H9 (cell line): ENCODE results near the gene LRRC71. TPM values are rescaled to one million over a fixed set of nuclear protein-coding genes. Genes with fewer than 3 reads are reported as not detected.

Experiments used
- DNase-seq: peaks from one replicate; pipeline ENCODE4 v3.0.0-alpha.2; 2017
- H2AFZ ChIP-seq: one replicate; pipeline ENCODE4 v1.6.1; 2013; ENCODE audit warnings: mild to moderate bottlenecking, low read length, control low read depth, moderate library complexity
- H2AK5ac ChIP-seq: 2 replicates; pipeline ENCODE4 v1.6.1; 2013; ENCODE audit warnings: low read length, control low read depth, mixed read lengths; ENCODE audit not compliant: insufficient read length
- H2BK120ac ChIP-seq: one replicate; pipeline ENCODE4 v1.6.1; 2013; ENCODE audit warnings: low read depth, mild to moderate bottlenecking, low read length, control low read depth, inconsistent platforms; ENCODE audit not compliant: poor library complexity, severe bottlenecking
- H2BK12ac ChIP-seq: 2 replicates; pipeline ENCODE4 v1.6.1; 2013; ENCODE audit warnings: low read length, control low read depth, mixed read lengths, low read depth; ENCODE audit not compliant: insufficient read length
- H2BK15ac ChIP-seq: 2 replicates; pipeline ENCODE4 v1.6.1; 2013; ENCODE audit warnings: low read depth, low read length, control low read depth
- H2BK20ac ChIP-seq: one replicate; pipeline ENCODE4 v1.6.1; 2013; ENCODE audit warnings: low read depth, mild to moderate bottlenecking, low read length, control low read depth, inconsistent platforms; ENCODE audit not compliant: poor library complexity, severe bottlenecking
- H2BK5ac ChIP-seq: 2 replicates; pipeline ENCODE4 v1.6.1; 2013; ENCODE audit warnings: low read length, control low read depth, mixed read lengths; ENCODE audit not compliant: insufficient read length
- H3K14ac ChIP-seq: 2 replicates; pipeline ENCODE4 v1.6.1; 2013; ENCODE audit warnings: low read length, control low read depth; ENCODE audit not compliant: insufficient read depth
- H3K18ac ChIP-seq: 2 replicates; pipeline ENCODE4 v1.6.1; 2013; ENCODE audit warnings: low read depth, mild to moderate bottlenecking, mixed read lengths, low read length, control low read depth; ENCODE audit not compliant: insufficient read length
- H3K23ac ChIP-seq: 2 replicates; pipeline ENCODE4 v1.6.1; 2013; ENCODE audit warnings: low read length, control low read depth, mixed read lengths, low read depth; ENCODE audit not compliant: insufficient read length
- H3K23me2 ChIP-seq: 2 replicates; pipeline ENCODE4 v1.6.1; 2013; ENCODE audit warnings: low read depth, mild to moderate bottlenecking, mixed read lengths, low read length, control low read depth; ENCODE audit not compliant: insufficient read length, poor library complexity, severe bottlenecking
- H3K27ac ChIP-seq: 2 replicates; pipeline ENCODE4 v1.5.1; 2013; ENCODE audit warnings: low read length, control low read depth, mixed read lengths, low read depth; ENCODE audit not compliant: insufficient read length
- H3K27me3 ChIP-seq: 2 replicates; pipeline ENCODE4 v1.6.1; 2013; ENCODE audit warnings: low read length, control low read depth, inconsistent platforms; ENCODE audit not compliant: insufficient read depth
- H3K4ac ChIP-seq: 2 replicates; pipeline ENCODE4 v1.6.1; 2013; ENCODE audit warnings: low read depth, mild to moderate bottlenecking, control low read depth, inconsistent platforms, low read length, moderate library complexity
- H3K4me1 ChIP-seq: 2 replicates; pipeline ENCODE4 v1.6.1; 2013; ENCODE audit warnings: low read length, control low read depth, inconsistent platforms; ENCODE audit not compliant: insufficient read depth
- H3K4me2 ChIP-seq: 2 replicates; pipeline ENCODE4 v1.6.1; 2013; ENCODE audit warnings: low read length, control low read depth, mixed read lengths; ENCODE audit not compliant: insufficient read length, insufficient read depth
- H3K56ac ChIP-seq: 2 replicates; pipeline ENCODE4 v1.6.1; 2013; ENCODE audit warnings: low read depth, mild to moderate bottlenecking, mixed read lengths, low read length, control low read depth; ENCODE audit not compliant: insufficient read length
- H3K79me1 ChIP-seq: 2 replicates; pipeline ENCODE4 v1.6.1; 2013; ENCODE audit warnings: low read depth, mild to moderate bottlenecking, moderate library complexity, low read length, control low read depth, inconsistent platforms; ENCODE audit not compliant: insufficient read depth, poor library complexity, severe bottlenecking
- H3K79me2 ChIP-seq: 2 replicates; pipeline ENCODE4 v1.6.1; 2013; ENCODE audit warnings: low read length, control low read depth, inconsistent platforms; ENCODE audit not compliant: insufficient read depth
- H3K9ac ChIP-seq: 2 replicates; pipeline ENCODE4 v1.6.1; 2013; ENCODE audit warnings: low read length, control low read depth, mixed read lengths; ENCODE audit not compliant: insufficient read length; ENCODE audit errors: extremely low read depth
- H3K9me3 ChIP-seq: one replicate; pipeline ENCODE4 v1.6.1; 2013; ENCODE audit warnings: low read depth, low read length, inconsistent platforms; ENCODE audit not compliant: control insufficient read depth
- H3T11ph ChIP-seq: one replicate; pipeline ENCODE4 v1.6.1; 2013; ENCODE audit warnings: mild to moderate bottlenecking, low read length, control low read depth, inconsistent platforms
- H4K20me1 ChIP-seq: one replicate; pipeline ENCODE4 v1.6.1; 2013; ENCODE audit not compliant: control insufficient read depth, insufficient read length, insufficient read depth
- H4K5ac ChIP-seq: 2 replicates; pipeline ENCODE4 v1.6.1; 2013; ENCODE audit warnings: low read depth, mild to moderate bottlenecking, mixed read lengths, low read length, control low read depth; ENCODE audit not compliant: insufficient read length
- H4K8ac ChIP-seq: replicated peaks from 2 replicates; pipeline ENCODE4 v1.6.1; 2013; ENCODE audit warnings: low read length, control low read depth, mixed read lengths, low read depth; ENCODE audit not compliant: insufficient read length
- H4K91ac ChIP-seq: 2 replicates; pipeline ENCODE4 v1.6.1; 2013; ENCODE audit warnings: low read depth, mild to moderate bottlenecking, moderate library complexity, mixed read lengths, low read length, control low read depth; ENCODE audit not compliant: insufficient read length
- H3K27ac Mint-ChIP-seq, 3 experiments: 2 replicates in 2 of 3; 3 replicates in 1 of 3; pipeline ENCODE4 v1.8.0; 2020 to 2021; ENCODE audit warnings: mixed read lengths in 3 of 3, mild to moderate bottlenecking in 1 of 3, moderate library complexity in 1 of 3
- H3K27me3 Mint-ChIP-seq: 2 replicates; pipeline ENCODE4 v1.8.0; 2021; ENCODE audit warnings: low read depth, mild to moderate bottlenecking, moderate library complexity, mixed read lengths
- H3K36me3 Mint-ChIP-seq, 3 experiments: 2 replicates in 2 of 3; 3 replicates in 1 of 3; pipeline ENCODE4 v1.8.0; 2020 to 2021; ENCODE audit warnings: low read depth in 3 of 3, mixed read lengths in 3 of 3; ENCODE audit not compliant: insufficient read depth in 1 of 3
- H3K4me1 Mint-ChIP-seq, 2 experiments: 2 replicates each; pipeline ENCODE4 v1.8.0; 2020; ENCODE audit warnings: mixed read lengths in 2 of 2
- H3K4me3 Mint-ChIP-seq, 2 experiments: 2 replicates in 1 of 2; 3 replicates in 1 of 2; pipeline ENCODE4 v1.8.0; 2020 to 2021; ENCODE audit warnings: mild to moderate bottlenecking in 2 of 2, mixed read lengths in 2 of 2, moderate library complexity in 1 of 2
- H3K9me3 Mint-ChIP-seq, 2 experiments: 2 replicates in 1 of 2; 3 replicates in 1 of 2; pipeline ENCODE4 v1.8.0; 2020; ENCODE audit warnings: mild to moderate bottlenecking in 2 of 2, mixed read lengths in 2 of 2, moderate library complexity in 1 of 2
- WGBS: extraction: QIAGEN DNeasy Blood & Tissue Kit; methylation state at CpG from one replicate; pipeline ENCODE4 v1.1.7; 2013; ENCODE audit warnings: missing lambda C conversion rate, low lambda C conversion rate, mixed read lengths; ENCODE audit not compliant: insufficient read length; ENCODE audit errors: extremely low coverage; 5-methylcytosine and 5-hydroxymethylcytosine counted together
- total RNA-seq: library from RNA; stranded (reverse); gene quantifications from 2 replicates; pipeline ENCODE4 v1.2.1, GENCODE V29; 2021
- TF ChIP-seq, protein P1 (sequence below): fragments of 200-600 bp; sonication (generic); conservative IDR thresholded peaks from 3 replicates; pipeline ENCODE4 v1.8.0; 2021; ENCODE audit warnings: antibody characterized with exemption, mild to moderate bottlenecking

The LRRC71 gene
- total RNA-seq, 1 experiment from 2014 or later, result not detected

DNA sequence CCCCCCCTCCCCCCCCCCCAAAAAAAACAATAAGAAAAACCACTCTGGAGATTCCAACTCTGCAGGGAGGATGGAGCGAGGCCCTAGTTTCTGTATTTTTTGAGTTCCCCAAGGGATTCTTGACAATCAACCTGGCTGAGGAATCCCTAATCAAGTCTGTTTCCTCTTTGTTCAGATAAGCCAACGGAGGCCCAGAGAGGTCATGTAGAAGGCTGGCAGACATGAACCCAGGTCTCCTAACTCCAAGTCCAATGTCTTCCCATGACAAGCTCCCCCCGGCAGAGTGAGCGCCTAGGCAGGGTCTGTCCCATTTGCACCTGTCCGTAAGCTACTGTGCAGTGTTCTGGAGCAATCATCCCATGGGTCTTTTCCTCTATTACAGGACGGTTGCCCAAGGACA, 39.5 kb downstream of the LRRC71 start:
- Histone ChIP-seq H3T11ph (no peak overlapping the region), H3K79me2 (no peaks in the 10 kb centered on the region), H2BK20ac (no peak overlapping the region), H2BK15ac (no peak overlapping the region), H3K79me1 (no peaks in the 10 kb centered on the region), H4K5ac (no peak overlapping the region), H3K9ac (no peak overlapping the region), H3K27me3 (no peaks in the 10 kb centered on the region), H2BK5ac (no peak overlapping the region), H2BK120ac (no peak overlapping the region), H3K4me1 (no peaks in the 10 kb centered on the region), H3K27ac (no peak overlapping the region), H3K4ac (no peak overlapping the region), H3K23me2 (no peaks in the 10 kb centered on the region), H2BK12ac (no peak overlapping the region), H4K91ac (no peak overlapping the region), H3K9me3 (no peaks in the 10 kb centered on the region), H4K20me1 (no peaks in the 10 kb centered on the region), H3K14ac (no peak overlapping the region), H4K8ac (no peak overlapping the region), H3K56ac (no peak overlapping the region), H3K18ac (no peak overlapping the region), H3K4me2 (no peak overlapping the region), H3K23ac (no peak overlapping the region), H2AK5ac (no peak overlapping the region), H2AFZ (no peak overlapping the region)
- Mint-ChIP-seq H3K27ac (no peak overlapping the region), H3K9me3 (no peaks in the 10 kb centered on the region), H3K4me3 (no peak overlapping the region), H3K36me3 (peaks cover 31 to 90% (median 83%) of the 10 kb centered on the region in 3 experiments; a peak in 6 of 7 replicates), H3K4me1 (no peaks in the 10 kb centered on the region), H3K27me3 (no peaks in the 10 kb centered on the region)
- no CpG with 5 or more reads among the region's 6 CpGs for WGBS
- no peak for DNase-seq
- TF ChIP-seq, protein P1, sequence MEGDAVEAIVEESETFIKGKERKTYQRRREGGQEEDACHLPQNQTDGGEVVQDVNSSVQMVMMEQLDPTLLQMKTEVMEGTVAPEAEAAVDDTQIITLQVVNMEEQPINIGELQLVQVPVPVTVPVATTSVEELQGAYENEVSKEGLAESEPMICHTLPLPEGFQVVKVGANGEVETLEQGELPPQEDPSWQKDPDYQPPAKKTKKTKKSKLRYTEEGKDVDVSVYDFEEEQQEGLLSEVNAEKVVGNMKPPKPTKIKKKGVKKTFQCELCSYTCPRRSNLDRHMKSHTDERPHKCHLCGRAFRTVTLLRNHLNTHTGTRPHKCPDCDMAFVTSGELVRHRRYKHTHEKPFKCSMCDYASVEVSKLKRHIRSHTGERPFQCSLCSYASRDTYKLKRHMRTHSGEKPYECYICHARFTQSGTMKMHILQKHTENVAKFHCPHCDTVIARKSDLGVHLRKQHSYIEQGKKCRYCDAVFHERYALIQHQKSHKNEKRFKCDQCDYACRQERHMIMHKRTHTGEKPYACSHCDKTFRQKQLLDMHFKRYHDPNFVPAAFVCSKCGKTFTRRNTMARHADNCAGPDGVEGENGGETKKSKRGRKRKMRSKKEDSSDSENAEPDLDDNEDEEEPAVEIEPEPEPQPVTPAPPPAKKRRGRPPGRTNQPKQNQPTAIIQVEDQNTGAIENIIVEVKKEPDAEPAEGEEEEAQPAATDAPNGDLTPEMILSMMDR, result no peak
